PFSK-1 (cell line): ENCODE data around the gene FRA10AC1.

Experiments
- FOXP2 ChIP-seq: optimal IDR thresholded peaks from 2 replicates; pipeline ENCODE3; 2011; ENCODE audit warnings: borderline replicate concordance, control low read depth, inconsistent platforms; ENCODE audit not compliant: insufficient read depth; ENCODE audit errors: extremely low read length, extremely low read depth
- POLR2AphosphoS5 ChIP-seq: IDR thresholded peaks from 2 replicates; pipeline ENCODE4 v1.6.1; 2012; ENCODE audit warnings: low read depth, mild to moderate bottlenecking, control low read depth, low read length, moderate library complexity
- SIN3A ChIP-seq: IDR thresholded peaks from 2 replicates; pipeline ENCODE4 v1.6.1; 2012; ENCODE audit warnings: mild to moderate bottlenecking, low read length, moderate library complexity, borderline replicate concordance; ENCODE audit not compliant: insufficient read depth
- TAF1 ChIP-seq: IDR thresholded peaks from 2 replicates; pipeline ENCODE4 v1.6.1; 2012; ENCODE audit warnings: low read length, control low read depth, borderline replicate concordance; ENCODE audit not compliant: insufficient read depth
- TF ChIP-seq, protein P1 (sequence below), 2 experiments: IDR thresholded peaks; 2 replicates each; pipeline versions ENCODE4 v1.6.1 to v1.8.0; 2011 to 2012; ENCODE audit warnings: low read depth in 2 of 2, low read length in 2 of 2, control low read depth in 1 of 2, inconsistent platforms in 1 of 2, mild to moderate bottlenecking in 1 of 2, moderate library complexity in 1 of 2; ENCODE audit not compliant: insufficient read depth in 1 of 2

DNA sequence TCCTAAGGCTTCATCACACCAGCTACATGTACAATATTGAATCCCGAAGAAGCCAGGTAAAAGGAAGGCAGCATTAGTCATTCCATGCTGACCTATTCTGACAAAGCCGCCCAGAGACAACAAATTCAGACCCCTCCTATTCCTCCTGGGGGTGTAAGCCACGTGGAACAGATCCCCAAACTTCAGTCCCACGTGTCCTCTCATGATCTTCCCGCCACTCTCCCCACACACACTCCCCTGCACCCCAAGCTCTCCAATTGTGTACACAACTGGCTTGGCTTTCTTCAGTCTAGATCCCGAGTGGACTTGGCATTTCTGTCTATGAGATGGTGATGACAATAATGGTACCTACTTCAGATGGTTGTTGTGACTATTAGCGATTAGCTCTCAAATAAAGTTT, 81.5 kb downstream of the FRA10AC1 start:
- no peak for TF ChIP-seq TAF1
- no peak for TF ChIP-seq POLR2AphosphoS5
- TF ChIP-seq, protein P1, sequence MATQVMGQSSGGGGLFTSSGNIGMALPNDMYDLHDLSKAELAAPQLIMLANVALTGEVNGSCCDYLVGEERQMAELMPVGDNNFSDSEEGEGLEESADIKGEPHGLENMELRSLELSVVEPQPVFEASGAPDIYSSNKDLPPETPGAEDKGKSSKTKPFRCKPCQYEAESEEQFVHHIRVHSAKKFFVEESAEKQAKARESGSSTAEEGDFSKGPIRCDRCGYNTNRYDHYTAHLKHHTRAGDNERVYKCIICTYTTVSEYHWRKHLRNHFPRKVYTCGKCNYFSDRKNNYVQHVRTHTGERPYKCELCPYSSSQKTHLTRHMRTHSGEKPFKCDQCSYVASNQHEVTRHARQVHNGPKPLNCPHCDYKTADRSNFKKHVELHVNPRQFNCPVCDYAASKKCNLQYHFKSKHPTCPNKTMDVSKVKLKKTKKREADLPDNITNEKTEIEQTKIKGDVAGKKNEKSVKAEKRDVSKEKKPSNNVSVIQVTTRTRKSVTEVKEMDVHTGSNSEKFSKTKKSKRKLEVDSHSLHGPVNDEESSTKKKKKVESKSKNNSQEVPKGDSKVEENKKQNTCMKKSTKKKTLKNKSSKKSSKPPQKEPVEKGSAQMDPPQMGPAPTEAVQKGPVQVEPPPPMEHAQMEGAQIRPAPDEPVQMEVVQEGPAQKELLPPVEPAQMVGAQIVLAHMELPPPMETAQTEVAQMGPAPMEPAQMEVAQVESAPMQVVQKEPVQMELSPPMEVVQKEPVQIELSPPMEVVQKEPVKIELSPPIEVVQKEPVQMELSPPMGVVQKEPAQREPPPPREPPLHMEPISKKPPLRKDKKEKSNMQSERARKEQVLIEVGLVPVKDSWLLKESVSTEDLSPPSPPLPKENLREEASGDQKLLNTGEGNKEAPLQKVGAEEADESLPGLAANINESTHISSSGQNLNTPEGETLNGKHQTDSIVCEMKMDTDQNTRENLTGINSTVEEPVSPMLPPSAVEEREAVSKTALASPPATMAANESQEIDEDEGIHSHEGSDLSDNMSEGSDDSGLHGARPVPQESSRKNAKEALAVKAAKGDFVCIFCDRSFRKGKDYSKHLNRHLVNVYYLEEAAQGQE (IDR thresholded peaks at IDR 0.05; ENCODE audit: insufficient read depth in 1 of 2, low read depth in 2 of 2, low read length in 2 of 2): no peak
- no peak for TF ChIP-seq SIN3A
- no peak for TF ChIP-seq FOXP2
